HUES48 (cell line): ENCODE results near the gene ROR1.

Source experiments
- H3K27ac ChIP-seq: one replicate; pipeline ENCODE4 v1.7.0; 2013; ENCODE audit warnings: low read depth, low read length, inconsistent platforms
- H3K27me3 ChIP-seq: 2 replicates; pipeline ENCODE4 v1.6.1; 2013; ENCODE audit warnings: mild to moderate bottlenecking, low read length; ENCODE audit not compliant: control insufficient read depth, insufficient read depth
- H3K36me3 ChIP-seq: 2 replicates; pipeline ENCODE4 v1.6.1; 2013; ENCODE audit warnings: low read length; ENCODE audit not compliant: control insufficient read depth, insufficient read depth
- H3K4me1 ChIP-seq: 2 replicates; pipeline ENCODE4 v1.6.1; 2013; ENCODE audit warnings: mild to moderate bottlenecking, low read length; ENCODE audit not compliant: control insufficient read depth, insufficient read depth
- H3K4me3 ChIP-seq: 2 replicates; pipeline ENCODE4 v1.5.1; 2013; ENCODE audit warnings: mild to moderate bottlenecking, low read depth, low read length
- H3K9ac ChIP-seq: 2 replicates; pipeline ENCODE4 v1.6.1; 2013; ENCODE audit warnings: mild to moderate bottlenecking, low read depth, low read length, moderate library complexity
- H3K9me3 ChIP-seq: 2 replicates; pipeline ENCODE4 v1.6.1; 2013; ENCODE audit warnings: low read length; ENCODE audit not compliant: control insufficient read depth, insufficient read depth

The ROR1 gene

GRCh38 chr1:64062941-64063581 is 289.2 kb downstream of the ROR1 start:
- Histone ChIP-seq H3K9ac (no peak overlapping the region), H3K4me3 (no peak overlapping the region), H3K27me3 (peaks cover 10% of the 10 kb centered on the region; the same call in 1 of the 2 replicates), H3K27ac (no peak overlapping the region), H3K36me3 (no peaks in the 10 kb centered on the region), H3K9me3 (no peaks in the 10 kb centered on the region), H3K4me1 (peaks cover 14% of the 10 kb centered on the region)

- no peak overlapping the region for H3K9ac ChIP-seq
- H3K9me3 ChIP-seq: no peaks in the 10 kb centered on the region
- no peak overlapping the region for H3K27ac ChIP-seq
These were observed 291.8 kb downstream of the ROR1 start for GRCh38 chr1:64065571-64065970.

GRCh38 chr1:64072089-64072793 is 298.4 kb downstream of the ROR1 start:
- Histone ChIP-seq H3K9ac (no peak overlapping the region), H3K9me3 (no peaks in the 10 kb centered on the region), H3K4me1 (peaks cover 31% of the 10 kb centered on the region), H3K27me3 (no peaks in the 10 kb centered on the region), H3K36me3 (no peaks in the 10 kb centered on the region), H3K4me3 (no peak overlapping the region), H3K27ac (no peak overlapping the region)

More at GRCh38 chr1:64065571-64065970, 291.8 kb downstream of the ROR1 start:
- Histone ChIP-seq H3K4me3 (no peak overlapping the region), H3K36me3 (no peaks in the 10 kb centered on the region), H3K4me1 (peaks cover 12% of the 10 kb centered on the region), H3K27me3 (0 out of 2 replicates have a peak, but pooled peaks cover under 1% of the 10 kb centered on the region)

GRCh38 chr1:64073705-64074104 is 299.9 kb downstream of the ROR1 start:
- no peak overlapping the region for H3K4me3 ChIP-seq
- no peaks in the 10 kb centered on the region for H3K9me3 ChIP-seq
- peaks cover 31% of the 10 kb centered on the region for H3K4me1 ChIP-seq
- no peaks in the 10 kb centered on the region for H3K36me3 ChIP-seq
- H3K27ac ChIP-seq: no peak overlapping the region
- no peak overlapping the region for H3K9ac ChIP-seq
- no peaks in the 10 kb centered on the region for H3K27me3 ChIP-seq

GRCh38 chr1:64074767-64075166 is 300.9 kb downstream of the ROR1 start:
- no peaks in the 10 kb centered on the region for H3K27me3 ChIP-seq
- H3K4me1 ChIP-seq: peaks cover 31% of the 10 kb centered on the region
- no peaks in the 10 kb centered on the region for H3K9me3 ChIP-seq
- no peaks in the 10 kb centered on the region for H3K36me3 ChIP-seq
- no peak overlapping the region for H3K27ac ChIP-seq
- H3K4me3 ChIP-seq: no peak overlapping the region
- no peak overlapping the region for H3K9ac ChIP-seq

GRCh38 chr1:64077281-64077940 is 303.6 kb downstream of the ROR1 start:
- H3K4me3 ChIP-seq: no peak overlapping the region
- H3K4me1 ChIP-seq: peaks cover 28% of the 10 kb centered on the region
- H3K36me3 ChIP-seq: no peaks in the 10 kb centered on the region
- H3K9ac ChIP-seq: no peak overlapping the region
- no peak overlapping the region for H3K27ac ChIP-seq
- H3K9me3 ChIP-seq: no peaks in the 10 kb centered on the region
- no peaks in the 10 kb centered on the region for H3K27me3 ChIP-seq

- Histone ChIP-seq H3K27me3 (no peaks in the 10 kb centered on the region), H3K4me3 (no peak overlapping the region), H3K27ac (no peak overlapping the region), H3K9ac (no peak overlapping the region), H3K4me1 (peaks cover 10% of the 10 kb centered on the region), H3K9me3 (no peaks in the 10 kb centered on the region), H3K36me3 (no peaks in the 10 kb centered on the region)
These were observed 307.2 kb downstream of the ROR1 start for GRCh38 chr1:64080941-64081562.

- H3K27me3 ChIP-seq: no peaks in the 10 kb centered on the region
- H3K9me3 ChIP-seq: no peaks in the 10 kb centered on the region
- H3K27ac ChIP-seq: no peak overlapping the region
- no peaks in the 10 kb centered on the region for H3K36me3 ChIP-seq
- H3K9ac ChIP-seq: no peak overlapping the region
- no peak overlapping the region for H3K4me3 ChIP-seq
- 0 out of 2 replicates have a peak, but pooled peaks cover 4% of the 10 kb centered on the region for H3K4me1 ChIP-seq
These were observed 308.6 kb downstream of the ROR1 start for GRCh38 chr1:64082459-64082858.

- Histone ChIP-seq H3K27me3 (no peaks in the 10 kb centered on the region), H3K9me3 (no peaks in the 10 kb centered on the region), H3K4me1 (0 out of 2 replicates have a peak, but pooled peaks cover 4% of the 10 kb centered on the region), H3K27ac (no peak overlapping the region), H3K9ac (no peak overlapping the region), H3K36me3 (no peaks in the 10 kb centered on the region), H3K4me3 (no peak overlapping the region)
These were observed 310.6 kb downstream of the ROR1 start for GRCh38 chr1:64084451-64084850.

GRCh38 chr1:64087768-64088167 is 314.0 kb downstream of the ROR1 start:
- no peaks in the 10 kb centered on the region for H3K9me3 ChIP-seq
- H3K27ac ChIP-seq: no peak overlapping the region
- no peaks in the 10 kb centered on the region for H3K4me1 ChIP-seq
- H3K4me3 ChIP-seq: no peak overlapping the region
- no peaks in the 10 kb centered on the region for H3K36me3 ChIP-seq
- H3K9ac ChIP-seq: no peak overlapping the region
- H3K27me3 ChIP-seq: no peaks in the 10 kb centered on the region
